Measurements from ENCODE around the gene PABPN1. TPM values are rescaled to one million over a fixed set of nuclear protein-coding genes. Genes with fewer than 3 reads are reported as not detected.
A peak's percentile ranks its signal among the peaks of the same experiment; 100 is the strongest.

Gene PABPN1
- total RNA-seq, 4 donors from 2014 or later = 58.2 to 78.4 (median 59.2) TPM

GRCh38 chr14:23357261-23357660 lies 36.0 kb downstream of the PABPN1 start:
- TF ChIP-seq CTCF (IDR thresholded peaks at IDR 0.05) = no peak
- peak; percentile 1 for DNase-seq (ENCODE audit: low spot score)
- no peak for ATAC-seq (ENCODE audit: low FRiP score)

GRCh38 chr14:23358042-23358441 lies 36.8 kb downstream of the PABPN1 start:
- ATAC-seq (ENCODE audit: low FRiP score) (no peak), DNase-seq (ENCODE audit: low spot score) (no peak)
- no peak for TF ChIP-seq CTCF (IDR thresholded peaks at IDR 0.05)

GRCh38 chr14:23358553-23359166 lies 37.4 kb downstream of the PABPN1 start:
- no peak for ATAC-seq (ENCODE audit: low FRiP score)
- DNase-seq (ENCODE audit: low spot score) = no peak
- TF ChIP-seq CTCF (IDR thresholded peaks at IDR 0.05) = no peak

- ATAC-seq (ENCODE audit: low FRiP score) (no peak), DNase-seq (ENCODE audit: low spot score) (no peak)
- TF ChIP-seq CTCF (IDR thresholded peaks at IDR 0.05) = no peak
Observed at GRCh38 chr14:23359167-23359626, 37.9 kb downstream of the PABPN1 start.

- ATAC-seq (ENCODE audit: low FRiP score) = no peak
- no peak for TF ChIP-seq CTCF (IDR thresholded peaks at IDR 0.05)
- no peak for DNase-seq (ENCODE audit: low spot score)
Observed at GRCh38 chr14:23359722-23360447, 38.6 kb downstream of the PABPN1 start.

GRCh38 chr14:23360496-23360895 lies 39.2 kb downstream of the PABPN1 start:
- no peak for TF ChIP-seq CTCF (IDR thresholded peaks at IDR 0.05)
- no peak for ATAC-seq (ENCODE audit: low FRiP score)
- no peak for DNase-seq (ENCODE audit: low spot score)

- TF ChIP-seq CTCF (IDR thresholded peaks at IDR 0.05) = no peak
- DNase-seq (ENCODE audit: low spot score) (no peak), ATAC-seq (ENCODE audit: low FRiP score) (no peak)
Observed at GRCh38 chr14:23361320-23361719, 40.1 kb downstream of the PABPN1 start.
